HUES48 (cell line): ENCODE measurements around the gene TCFL5.

Source experiments
- H3K27ac ChIP-seq: one replicate; pipeline ENCODE4 v1.7.0; 2013; ENCODE audit warnings: low read depth, low read length, inconsistent platforms
- H3K27me3 ChIP-seq: 2 replicates; pipeline ENCODE4 v1.6.1; 2013; ENCODE audit warnings: mild to moderate bottlenecking, low read length; ENCODE audit not compliant: control insufficient read depth, insufficient read depth
- H3K36me3 ChIP-seq: 2 replicates; pipeline ENCODE4 v1.6.1; 2013; ENCODE audit warnings: low read length; ENCODE audit not compliant: control insufficient read depth, insufficient read depth
- H3K4me1 ChIP-seq: 2 replicates; pipeline ENCODE4 v1.6.1; 2013; ENCODE audit warnings: mild to moderate bottlenecking, low read length; ENCODE audit not compliant: control insufficient read depth, insufficient read depth
- H3K4me3 ChIP-seq: 2 replicates; pipeline ENCODE4 v1.5.1; 2013; ENCODE audit warnings: mild to moderate bottlenecking, low read depth, low read length
- H3K9ac ChIP-seq: 2 replicates; pipeline ENCODE4 v1.6.1; 2013; ENCODE audit warnings: mild to moderate bottlenecking, low read depth, low read length, moderate library complexity
- H3K9me3 ChIP-seq: 2 replicates; pipeline ENCODE4 v1.6.1; 2013; ENCODE audit warnings: low read length; ENCODE audit not compliant: control insufficient read depth, insufficient read depth

TCFL5 gene

GRCh38 chr20:62861726-62862336, at the start of gene TCFL5:
Gene TCFL5, minus strand, starts transcription at chr20:62861822. Its CDS starts 152 bp downstream, at chr20:62861670.
- Histone ChIP-seq H3K27ac (no peak within 1 kb of the TSS), H3K9me3 (no peaks in the 10 kb centered on the region), H3K9ac (peak within 1 kb of the TSS; percentile 63; the same call in 1 of the 2 replicates), H3K4me1 (peaks cover 12% of the 10 kb centered on the region), H3K4me3 (peak within 1 kb of the TSS; percentile 76), H3K36me3 (peaks cover 17% of the 10 kb centered on the region), H3K27me3 (peaks cover 7% of the 10 kb centered on the region)

GRCh38 chr20:62910777-62911497, 49.3 kb upstream of the TCFL5 start:
- Histone ChIP-seq H3K27me3 (no peaks in the 10 kb centered on the region), H3K27ac (no peak overlapping the region), H3K36me3 (peaks cover 86% of the 10 kb centered on the region), H3K9me3 (no peaks in the 10 kb centered on the region), H3K9ac (no peak overlapping the region), H3K4me3 (no peak overlapping the region), H3K4me1 (peaks cover 17% of the 10 kb centered on the region)

GRCh38 chr20:62910217-62910766, 48.7 kb upstream of the TCFL5 start:
- peaks cover 12% of the 10 kb centered on the region for H3K4me1 ChIP-seq
- H3K9me3 ChIP-seq: no peaks in the 10 kb centered on the region

GRCh38 chr20:62908971-62909791, 47.6 kb upstream of the TCFL5 start:
- Histone ChIP-seq H3K27me3 (no peaks in the 10 kb centered on the region), H3K4me1 (peaks cover 2% of the 10 kb centered on the region), H3K9ac (no peak overlapping the region), H3K9me3 (no peaks in the 10 kb centered on the region), H3K36me3 (peaks cover 100% of the 10 kb centered on the region), H3K27ac (no peak overlapping the region), H3K4me3 (no peak overlapping the region)

More at GRCh38 chr20:62910217-62910766, 48.7 kb upstream of the TCFL5 start:
- Histone ChIP-seq H3K36me3 (peaks cover 92% of the 10 kb centered on the region), H3K9ac (no peak overlapping the region), H3K27me3 (no peaks in the 10 kb centered on the region), H3K4me3 (no peak overlapping the region), H3K27ac (no peak overlapping the region)

GRCh38 chr20:62907384-62908317, 46.0 kb upstream of the TCFL5 start:
- no peaks in the 10 kb centered on the region; the same call in 1 of the 2 replicates for H3K4me1 ChIP-seq
- H3K36me3 ChIP-seq: peaks cover 100% of the 10 kb centered on the region
- no peaks in the 10 kb centered on the region for H3K27me3 ChIP-seq
- no peak overlapping the region for H3K9ac ChIP-seq
- H3K4me3 ChIP-seq: no peak overlapping the region
- H3K9me3 ChIP-seq: no peaks in the 10 kb centered on the region
- H3K27ac ChIP-seq: peak overlapping the region; percentile 27

GRCh38 chr20:62906647-62907375, 45.2 kb upstream of the TCFL5 start:
- H3K9me3 ChIP-seq: no peaks in the 10 kb centered on the region
- H3K9ac ChIP-seq: no peak overlapping the region
- H3K4me1 ChIP-seq: no peaks in the 10 kb centered on the region; the same call in 1 of the 2 replicates
- no peak overlapping the region for H3K4me3 ChIP-seq
- peak overlapping the region; percentile 27 for H3K27ac ChIP-seq
- no peaks in the 10 kb centered on the region for H3K27me3 ChIP-seq
- peaks cover 100% of the 10 kb centered on the region for H3K36me3 ChIP-seq

GRCh38 chr20:62906209-62906608, 44.6 kb upstream of the TCFL5 start:
- no peaks in the 10 kb centered on the region for H3K9me3 ChIP-seq

GRCh38 chr20:62905536-62906117, 44.0 kb upstream of the TCFL5 start:
- no peaks in the 10 kb centered on the region for H3K9me3 ChIP-seq
- H3K27ac ChIP-seq: no peak overlapping the region
- H3K4me3 ChIP-seq: no peak overlapping the region
- peaks cover 5% of the 10 kb centered on the region; the same call in 1 of the 2 replicates for H3K4me1 ChIP-seq
- H3K36me3 ChIP-seq: peaks cover 99% of the 10 kb centered on the region
- H3K27me3 ChIP-seq: no peaks in the 10 kb centered on the region
- H3K9ac ChIP-seq: no peak overlapping the region

More at GRCh38 chr20:62906209-62906608, 44.6 kb upstream of the TCFL5 start:
- Histone ChIP-seq H3K36me3 (peaks cover 100% of the 10 kb centered on the region), H3K9ac (no peak overlapping the region), H3K27me3 (no peaks in the 10 kb centered on the region), H3K4me3 (no peak overlapping the region), H3K4me1 (peaks cover 3% of the 10 kb centered on the region; the same call in 1 of the 2 replicates), H3K27ac (no peak overlapping the region)

GRCh38 chr20:62902926-62903615, 41.4 kb upstream of the TCFL5 start:
- Histone ChIP-seq H3K36me3 (peaks cover 74% of the 10 kb centered on the region), H3K27ac (no peak overlapping the region), H3K4me1 (peaks cover 27% of the 10 kb centered on the region), H3K9ac (no peak overlapping the region), H3K4me3 (no peak overlapping the region), H3K9me3 (no peaks in the 10 kb centered on the region), H3K27me3 (no peaks in the 10 kb centered on the region)
